Erythroblast (primary cell): ENCODE measurements around the gene GNMT.

ENCODE experiments used
- GATA1 ChIP-seq: IDR thresholded peaks from 2 replicates; pipeline ENCODE4 v1.6.1; 2011; ENCODE audit warnings: low read depth, mild to moderate bottlenecking, control low read depth, low read length, moderate library complexity
- POLR2A ChIP-seq: IDR thresholded peaks from 2 replicates; pipeline ENCODE4 v1.6.1; 2011; ENCODE audit warnings: mild to moderate bottlenecking, low read length

DNA sequence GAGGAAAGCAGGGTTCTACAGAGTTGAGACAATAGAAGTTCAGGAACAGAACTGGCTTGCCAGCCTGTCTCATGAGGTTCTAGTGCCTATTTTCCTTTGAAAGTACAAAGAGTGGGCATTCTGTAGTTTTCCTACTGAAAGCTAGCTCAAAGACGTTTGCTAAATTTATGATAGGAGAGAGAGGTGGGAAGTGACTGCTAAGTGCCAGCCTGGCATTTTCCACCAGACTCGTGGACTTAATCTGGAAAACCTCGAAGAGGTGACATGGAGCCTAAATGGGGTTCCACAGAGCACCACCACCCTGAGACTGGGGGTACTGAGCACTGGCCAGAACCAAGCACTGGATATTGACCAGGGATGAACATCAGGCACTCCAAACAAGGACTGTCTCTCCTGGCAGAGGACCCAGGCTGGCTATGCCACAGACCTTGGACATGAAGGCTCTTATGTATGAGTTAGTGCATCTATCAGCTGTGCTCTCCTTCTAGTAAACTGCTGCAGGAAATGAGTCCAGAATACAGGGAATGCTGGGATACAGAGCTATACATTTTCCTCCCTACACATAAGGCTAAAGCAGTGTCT lies 11.3 kb downstream of the GNMT start:
- TF ChIP-seq POLR2A (no peak), GATA1 (no peak)
